ENCODE measurements around the gene NCBP3.

NCBP3 gene

DNA sequence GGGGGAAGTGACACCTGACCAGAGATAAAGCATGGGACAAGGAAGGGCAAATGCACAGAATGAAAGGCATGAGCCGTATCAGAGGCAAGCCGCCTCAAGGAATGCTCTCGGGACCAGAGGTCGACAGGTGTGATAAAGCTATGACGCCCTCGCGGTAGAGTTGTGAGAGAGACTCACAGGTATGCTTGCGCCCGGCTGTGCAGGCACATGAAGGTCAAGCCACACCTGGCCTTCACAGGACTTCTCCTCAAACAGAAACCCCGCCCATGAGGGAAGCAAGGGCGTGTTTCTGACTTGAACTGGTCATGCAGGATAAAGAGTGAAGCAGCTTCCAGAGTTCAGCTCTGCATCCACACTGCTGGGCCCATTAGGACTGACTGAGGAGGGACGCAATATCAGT lies 7.8 kb downstream of the NCBP3 start:
- Histone ChIP-seq H3K79me1 (ENCODE audit: low read length) (no peaks in the 10 kb centered on the region), H3K4me1 (ENCODE audit: control insufficient read depth in 1 of 2, insufficient read depth in 2 of 2, low read length in 2 of 2) (peaks cover 0 to 3% of the 10 kb centered on the region in 2 experiments), H3K9ac (ENCODE audit: low read length) (no peak overlapping the region), H3K27me3 (ENCODE audit: insufficient read depth, low read length) (no peaks in the 10 kb centered on the region), H2BK120ac (ENCODE audit: insufficient read depth, low read length, poor library complexity) (no peak overlapping the region), H4K12ac (ENCODE audit: low read depth, low read length) (no peak overlapping the region), H3K4ac (ENCODE audit: low read depth, low read length) (no peak overlapping the region), H2BK12ac (ENCODE audit: low read length) (no peak overlapping the region), H4K91ac (ENCODE audit: low read depth, low read length) (no peak overlapping the region), H3K23ac (ENCODE audit: low read length) (peak overlapping the region; percentile 13), H3K27ac (ENCODE audit: low read depth, low read length) (no peak overlapping the region), H3K4me2 (ENCODE audit: low read length) (no peak overlapping the region), H2BK5ac (ENCODE audit: low read depth, low read length, poor library complexity) (no peak overlapping the region), H3K36me3 (ENCODE audit: control insufficient read depth in 1 of 2, insufficient read depth in 2 of 2, low read length in 2 of 2) (peaks cover 26 to 54% of the 10 kb centered on the region in 2 experiments), H3K14ac (ENCODE audit: low read length) (no peak overlapping the region), H4K8ac (ENCODE audit: low read depth, low read length) (no peak overlapping the region), H2AFZ (ENCODE audit: insufficient read depth, low read length, poor library complexity) (no peak overlapping the region), H3K9me3 (ENCODE audit: insufficient read depth, low read depth, low read length) (no peaks in the 10 kb centered on the region), H3K18ac (ENCODE audit: low read length) (no peak overlapping the region), H3K79me2 (ENCODE audit: control insufficient read depth, insufficient read depth, low read length, poor library complexity) (no peaks in the 10 kb centered on the region), H3K4me3 (ENCODE audit: low read depth, low read length) (no peak overlapping the region), H2AK5ac (ENCODE audit: low read length) (no peak overlapping the region)
- WGBS (ENCODE audit: extremely low coverage, insufficient coverage, insufficient read length) = no CpG with 5 or more reads among the region's 12 CpGs
- peak; percentile 100 for DNase-seq

DNA sequence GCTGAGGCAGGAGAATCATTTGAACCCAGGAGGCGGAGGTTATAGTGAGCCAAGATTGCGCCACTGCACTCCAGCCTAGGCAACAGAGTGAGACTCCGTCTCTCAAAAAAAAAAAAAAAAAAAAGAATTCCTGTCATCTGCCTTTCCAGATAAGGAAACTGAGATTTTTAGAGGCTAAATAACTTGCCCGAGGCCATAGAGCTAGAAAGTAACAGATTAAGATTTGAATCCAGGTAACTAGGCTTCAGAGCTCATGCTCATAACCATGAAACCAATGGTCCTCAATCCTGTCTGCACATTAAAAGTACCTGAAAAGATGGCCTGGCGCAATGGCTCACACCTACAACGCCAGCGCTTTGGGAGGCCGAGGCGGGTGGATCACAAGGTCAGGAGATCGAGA lies 9.5 kb downstream of the NCBP3 start:
- peaks cover 0 to 3% of the 10 kb centered on the region in 2 experiments for H3K4me1 ChIP-seq (ENCODE audit: control insufficient read depth in 1 of 2, insufficient read depth in 2 of 2, low read length in 2 of 2)
- H3K4me2 ChIP-seq (ENCODE audit: low read length) = no peak overlapping the region
- no peak overlapping the region for H4K8ac ChIP-seq (ENCODE audit: low read depth, low read length)
- no peak overlapping the region for H3K9ac ChIP-seq (ENCODE audit: low read length)
- H2BK5ac ChIP-seq (ENCODE audit: low read depth, low read length, poor library complexity) = no peak overlapping the region
- H3K79me1 ChIP-seq (ENCODE audit: low read length) = no peaks in the 10 kb centered on the region
- H3K23ac ChIP-seq (ENCODE audit: low read length) = no peak overlapping the region
- no peak overlapping the region for H2AFZ ChIP-seq (ENCODE audit: insufficient read depth, low read length, poor library complexity)
- H4K91ac ChIP-seq (ENCODE audit: low read depth, low read length) = no peak overlapping the region
- no peaks in the 10 kb centered on the region for H3K79me2 ChIP-seq (ENCODE audit: control insufficient read depth, insufficient read depth, low read length, poor library complexity)
- no peak overlapping the region for H3K4me3 ChIP-seq (ENCODE audit: low read depth, low read length)
- no peak overlapping the region for H2BK12ac ChIP-seq (ENCODE audit: low read length)
- no peak overlapping the region for H2AK5ac ChIP-seq (ENCODE audit: low read length)
- no peaks in the 10 kb centered on the region for H3K9me3 ChIP-seq (ENCODE audit: insufficient read depth, low read depth, low read length)
- no peak overlapping the region for H3K18ac ChIP-seq (ENCODE audit: low read length)
- no peak overlapping the region for H3K14ac ChIP-seq (ENCODE audit: low read length)
- no peaks in the 10 kb centered on the region for H3K27me3 ChIP-seq (ENCODE audit: insufficient read depth, low read length)
- peaks cover 22 to 48% of the 10 kb centered on the region in 2 experiments for H3K36me3 ChIP-seq (ENCODE audit: control insufficient read depth in 1 of 2, insufficient read depth in 2 of 2, low read length in 2 of 2)
- no peak overlapping the region for H4K12ac ChIP-seq (ENCODE audit: low read depth, low read length)
- H2BK120ac ChIP-seq (ENCODE audit: insufficient read depth, low read length, poor library complexity) = no peak overlapping the region
- no peak overlapping the region for H3K4ac ChIP-seq (ENCODE audit: low read depth, low read length)
- WGBS (ENCODE audit: extremely low coverage, insufficient coverage, insufficient read length) = no CpG with 5 or more reads among the region's 10 CpGs
- H3K27ac ChIP-seq (ENCODE audit: low read depth, low read length) = no peak overlapping the region
- DNase-seq = peak; percentile 72 to 98

DNA sequence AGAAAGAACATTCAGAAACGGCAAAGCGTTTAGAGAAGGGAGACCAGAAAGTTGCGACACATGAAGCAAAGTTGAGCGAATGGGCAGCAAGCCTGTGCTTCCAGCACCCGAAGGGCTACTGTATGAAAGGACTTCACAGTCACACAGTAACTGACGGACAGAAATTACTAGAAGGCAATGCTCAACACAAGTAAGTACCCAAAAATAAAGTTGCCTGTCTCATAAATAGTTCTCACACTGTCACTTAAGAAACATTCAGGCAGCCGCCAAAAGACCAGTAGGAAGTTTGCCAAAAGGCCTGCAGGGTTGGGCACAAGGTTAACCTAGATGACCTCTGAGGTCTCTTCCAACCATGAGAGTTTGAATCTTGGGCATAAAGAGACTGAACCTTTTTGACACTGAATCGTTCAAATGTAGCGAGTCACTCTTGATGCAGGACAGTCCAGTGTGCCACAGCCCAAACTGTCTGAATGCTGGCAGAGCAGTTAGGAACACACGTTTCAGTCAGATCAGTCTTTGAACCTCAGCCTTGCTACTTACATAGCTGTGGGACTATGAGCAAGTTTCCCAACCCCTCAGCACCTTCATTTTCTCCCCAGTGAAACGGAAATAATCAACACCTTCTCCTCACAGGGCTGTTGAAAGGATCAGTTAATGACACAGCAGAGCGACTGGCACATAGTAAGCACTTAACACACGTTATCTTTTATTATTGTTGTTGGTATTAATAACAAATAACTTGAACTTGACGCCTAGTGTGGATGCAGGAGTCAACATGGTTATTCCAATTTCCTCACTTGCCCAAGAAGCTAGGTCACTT lies 10.4 kb downstream of the NCBP3 start:
- Histone ChIP-seq H3K4me3 (ENCODE audit: low read depth, low read length) (no peak overlapping the region), H3K4ac (ENCODE audit: low read depth, low read length) (no peak overlapping the region), H4K8ac (ENCODE audit: low read depth, low read length) (no peak overlapping the region)

DNA sequence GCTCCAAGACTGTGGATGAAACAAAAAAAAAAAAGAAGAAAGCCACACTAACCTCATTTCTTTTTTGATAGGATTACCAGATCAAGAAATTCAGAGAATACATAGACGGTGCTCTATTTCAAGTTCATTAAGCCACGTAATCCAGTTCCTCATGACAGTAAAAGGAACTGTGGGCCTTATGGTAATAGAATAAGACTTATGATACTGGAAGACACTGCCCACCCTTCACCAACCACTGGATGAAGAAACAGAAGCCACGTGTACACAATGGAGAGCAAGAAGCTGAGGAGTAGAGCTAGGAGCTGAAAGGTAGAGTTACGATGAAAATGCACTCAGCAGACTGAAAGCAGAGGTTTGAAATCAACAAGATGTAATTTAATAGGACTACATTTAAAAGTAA lies 11.2 kb downstream of the NCBP3 start:
- Histone ChIP-seq H3K27me3 (ENCODE audit: insufficient read depth, low read length) (no peaks in the 10 kb centered on the region), H3K79me1 (ENCODE audit: low read length) (no peaks in the 10 kb centered on the region), H3K27ac (ENCODE audit: low read depth, low read length) (no peak overlapping the region), H4K91ac (ENCODE audit: low read depth, low read length) (no peak overlapping the region), H3K23ac (ENCODE audit: low read length) (no peak overlapping the region), H4K8ac (ENCODE audit: low read depth, low read length) (no peak overlapping the region), H2BK12ac (ENCODE audit: low read length) (no peak overlapping the region), H2BK120ac (ENCODE audit: insufficient read depth, low read length, poor library complexity) (no peak overlapping the region), H3K4me3 (ENCODE audit: low read depth, low read length) (no peak overlapping the region), H3K18ac (ENCODE audit: low read length) (no peak overlapping the region), H2AK5ac (ENCODE audit: low read length) (no peak overlapping the region), H3K9me3 (ENCODE audit: insufficient read depth, low read depth, low read length) (no peaks in the 10 kb centered on the region), H4K12ac (ENCODE audit: low read depth, low read length) (no peak overlapping the region), H3K14ac (ENCODE audit: low read length) (no peak overlapping the region), H3K9ac (ENCODE audit: low read length) (no peak overlapping the region), H2BK5ac (ENCODE audit: low read depth, low read length, poor library complexity) (no peak overlapping the region), H2AFZ (ENCODE audit: insufficient read depth, low read length, poor library complexity) (no peak overlapping the region), H3K4me1 (ENCODE audit: control insufficient read depth in 1 of 2, insufficient read depth in 2 of 2, low read length in 2 of 2) (peaks cover 0 to 3% of the 10 kb centered on the region in 2 experiments), H3K79me2 (ENCODE audit: control insufficient read depth, insufficient read depth, low read length, poor library complexity) (no peaks in the 10 kb centered on the region), H3K4ac (ENCODE audit: low read depth, low read length) (no peak overlapping the region), H3K4me2 (ENCODE audit: low read length) (no peak overlapping the region), H3K36me3 (ENCODE audit: control insufficient read depth in 1 of 2, insufficient read depth in 2 of 2, low read length in 2 of 2) (peaks cover 24 to 40% of the 10 kb centered on the region in 2 experiments)
- WGBS (ENCODE audit: extremely low coverage, insufficient coverage, insufficient read length) = no CpG with 5 or more reads among the region's 4 CpGs
- DNase-seq = no peak

More for the DNA sequence above, 10.4 kb downstream of the NCBP3 start:
- Histone ChIP-seq H4K12ac (ENCODE audit: low read depth, low read length) (no peak overlapping the region), H3K36me3 (ENCODE audit: control insufficient read depth in 1 of 2, insufficient read depth in 2 of 2, low read length in 2 of 2) (peaks cover 22 to 45% of the 10 kb centered on the region in 2 experiments), H3K9me3 (ENCODE audit: insufficient read depth, low read depth, low read length) (no peaks in the 10 kb centered on the region), H3K27me3 (ENCODE audit: insufficient read depth, low read length) (no peaks in the 10 kb centered on the region), H3K9ac (ENCODE audit: low read length) (no peak overlapping the region), H4K91ac (ENCODE audit: low read depth, low read length) (no peak overlapping the region), H2BK12ac (ENCODE audit: low read length) (no peak overlapping the region), H3K4me1 (ENCODE audit: control insufficient read depth in 1 of 2, insufficient read depth in 2 of 2, low read length in 2 of 2) (peaks cover 0 to 3% of the 10 kb centered on the region in 2 experiments), H3K14ac (ENCODE audit: low read length) (no peak overlapping the region), H3K27ac (ENCODE audit: low read depth, low read length) (no peak overlapping the region), H3K18ac (ENCODE audit: low read length) (no peak overlapping the region), H2BK120ac (ENCODE audit: insufficient read depth, low read length, poor library complexity) (no peak overlapping the region), H2AFZ (ENCODE audit: insufficient read depth, low read length, poor library complexity) (no peak overlapping the region), H3K4me2 (ENCODE audit: low read length) (no peak overlapping the region), H3K79me1 (ENCODE audit: low read length) (no peaks in the 10 kb centered on the region), H3K23ac (ENCODE audit: low read length) (no peak overlapping the region), H2AK5ac (ENCODE audit: low read length) (no peak overlapping the region), H3K79me2 (ENCODE audit: control insufficient read depth, insufficient read depth, low read length, poor library complexity) (no peaks in the 10 kb centered on the region), H2BK5ac (ENCODE audit: low read depth, low read length, poor library complexity) (no peak overlapping the region)
- no CpG with 5 or more reads among the region's 14 CpGs for WGBS (ENCODE audit: extremely low coverage, insufficient coverage, insufficient read length)
- DNase-seq = no peak
